HG02840 (cell line): Measurements from ENCODE around the gene GNB1L.

Source experiments
- ATAC-seq: cut with Tn5 transposase; IDR thresholded peaks from one replicate; pipeline ENCODE4 v1.9.1; 2021; ENCODE audit warnings: mild to moderate bottlenecking, moderate library complexity, moderate number of reproducible peaks; ENCODE audit not compliant: unreplicated experiment, low FRiP score

The GNB1L gene

GRCh38 chr22:19755722-19756287, 98.9 kb downstream of the GNB1L start:
- ATAC-seq, result no peak

- ATAC-seq, result no peak
Measured at GRCh38 chr22:19755145-19755710, 99.4 kb downstream of the GNB1L start.

- no peak for ATAC-seq
Measured at GRCh38 chr22:19754701-19755144, 100.0 kb downstream of the GNB1L start.

- ATAC-seq, result no peak
Measured at GRCh38 chr22:19753996-19754700, 100.5 kb downstream of the GNB1L start.

- no peak for ATAC-seq
Measured at GRCh38 chr22:19753090-19753842, 101.4 kb downstream of the GNB1L start.

GRCh38 chr22:19751497-19752245, 103.0 kb downstream of the GNB1L start:
- ATAC-seq, result no peak

- no peak for ATAC-seq
Measured at GRCh38 chr22:19750507-19751490, 103.9 kb downstream of the GNB1L start.

- no peak for ATAC-seq
Measured at GRCh38 chr22:19749876-19750275, 104.8 kb downstream of the GNB1L start.

GRCh38 chr22:19748991-19749664, 105.5 kb downstream of the GNB1L start:
- ATAC-seq, result no peak

- no peak for ATAC-seq
Measured at GRCh38 chr22:19748139-19748538, 106.5 kb downstream of the GNB1L start.

- no peak for ATAC-seq
Measured at GRCh38 chr22:19747551-19747950, 107.1 kb downstream of the GNB1L start.

- ATAC-seq, result no peak
Measured at GRCh38 chr22:19746726-19747125, 107.9 kb downstream of the GNB1L start.

GRCh38 chr22:19745155-19746101, 109.2 kb downstream of the GNB1L start:
- no peak for ATAC-seq

GRCh38 chr22:19744350-19745006, 110.2 kb downstream of the GNB1L start:
- ATAC-seq, result no peak

- ATAC-seq, result no peak
Measured at GRCh38 chr22:19743651-19744050, 111.0 kb downstream of the GNB1L start.

- no peak for ATAC-seq
Measured at GRCh38 chr22:19743081-19743480, 111.6 kb downstream of the GNB1L start.
